ENCODE measurements around the gene TTC7B.

- no peak for TF ChIP-seq CTCF (IDR thresholded peaks at IDR 0.05)
- TF ChIP-seq POLR2A (IDR thresholded peaks at IDR 0.05), result no peak
Observed at GRCh38 chr14:90611936-90612335, 204.3 kb downstream of the TTC7B start.
